CD14-positive monocyte (primary cell): ENCODE measurements around the gene LSM3. TPM values are rescaled to one million over a fixed set of nuclear protein-coding genes. Genes with fewer than 3 reads are reported as not detected.

Source experiments
- DNase-seq, 3 donors: peaks; one replicate each; pipeline ENCODE4 v3.0.0-alpha.2; 2011 to 2022
- H2AFZ ChIP-seq: 2 replicates; pipeline ENCODE4 v1.6.0; 2012; ENCODE audit warnings: mild to moderate bottlenecking, low read depth, low read length, inconsistent platforms; ENCODE audit not compliant: insufficient read depth, poor library complexity, severe bottlenecking
- H3K27ac ChIP-seq, 2 donors: 1 replicate in 1 of 2; 2 replicates in 1 of 2; pipeline ENCODE4 v1.5.1; 2012 to 2013; ENCODE audit warnings: low read length in 2 of 2, control low read depth in 1 of 2, inconsistent platforms in 1 of 2, low read depth in 1 of 2, mild to moderate bottlenecking in 1 of 2
- H3K27me3 ChIP-seq, 2 donors: one replicate each; pipeline versions ENCODE4 v1.6.0 to v1.6.1; 2011 to 2013; ENCODE audit warnings: low read length in 2 of 2; ENCODE audit not compliant: control insufficient read depth in 2 of 2, insufficient read depth in 2 of 2
- H3K36me3 ChIP-seq, 2 donors: replicated peaks in 1 of 2; 1 replicate in 1 of 2; 2 replicates in 1 of 2; pipeline versions ENCODE4 v1.5.1 to v1.6.1; 2012 to 2013; ENCODE audit warnings: low read length in 2 of 2, control low read depth in 1 of 2, inconsistent platforms in 1 of 2, mild to moderate bottlenecking in 1 of 2; ENCODE audit not compliant: insufficient read depth in 2 of 2, control insufficient read depth in 1 of 2
- H3K4me1 ChIP-seq, 2 donors: 1 replicate in 1 of 2; 2 replicates in 1 of 2; pipeline versions ENCODE4 v1.5.1 to v1.6.1; 2012 to 2013; ENCODE audit warnings: low read length in 2 of 2, control low read depth in 1 of 2, inconsistent platforms in 1 of 2, mild to moderate bottlenecking in 1 of 2, moderate library complexity in 1 of 2; ENCODE audit not compliant: insufficient read depth in 2 of 2, control insufficient read depth in 1 of 2
- H3K4me2 ChIP-seq: replicated peaks from 2 replicates; pipeline ENCODE3; 2012; ENCODE audit warnings: low read length, moderate library complexity, mild to moderate bottlenecking; ENCODE audit not compliant: poor library complexity, severe bottlenecking; ENCODE audit errors: extremely low read depth
- H3K4me3 ChIP-seq, 3 experiments: fragments of 200-600 bp in 1 of 3; sonication (generic) in 1 of 3; replicated peaks in 1 of 3; 1 replicate in 2 of 3; 2 replicates in 1 of 3; pipeline ENCODE4 v1.5.1; 2011 to 2013; ENCODE audit warnings: low read length in 3 of 3, mild to moderate bottlenecking in 3 of 3, control low read depth in 2 of 3, low read depth in 2 of 3, inconsistent platforms in 1 of 3, moderate library complexity in 1 of 3
- H3K79me2 ChIP-seq: 2 replicates; pipeline ENCODE4 v1.6.0; 2012; ENCODE audit warnings: mild to moderate bottlenecking, control low read depth, inconsistent platforms, low read length, moderate library complexity; ENCODE audit not compliant: insufficient read depth
- H3K9ac ChIP-seq: 2 replicates; pipeline ENCODE4 v1.6.0; 2017; ENCODE audit warnings: low read length, mild to moderate bottlenecking; ENCODE audit not compliant: insufficient read depth, poor library complexity, severe bottlenecking
- H3K9me3 ChIP-seq, 2 donors: replicated peaks in 1 of 2; 1 replicate in 1 of 2; 2 replicates in 1 of 2; pipeline versions ENCODE4 v1.5.1 to v1.6.1; 2012 to 2013; ENCODE audit warnings: low read length in 2 of 2, control low read depth in 1 of 2; ENCODE audit not compliant: control insufficient read depth in 1 of 2, insufficient read depth in 1 of 2
- H4K20me1 ChIP-seq: 2 replicates; pipeline ENCODE4 v1.6.0; 2012; ENCODE audit warnings: mild to moderate bottlenecking, low read length, control low read depth, moderate library complexity; ENCODE audit not compliant: insufficient read depth
- H3K27ac Mint-ChIP-seq, 7 donors: one replicate each; pipeline ENCODE4 v1.8.0; 2020; ENCODE audit warnings: mild to moderate bottlenecking in 7 of 7, mixed read lengths in 7 of 7, moderate library complexity in 6 of 7, inconsistent platforms in 2 of 7
- H3K27me3 Mint-ChIP-seq, 3 donors: one replicate each; pipeline ENCODE4 v1.8.0; 2021 to 2022; ENCODE audit warnings: low read depth in 3 of 3, mild to moderate bottlenecking in 3 of 3, mixed read lengths in 3 of 3, moderate library complexity in 3 of 3, inconsistent platforms in 1 of 3
- H3K36me3 Mint-ChIP-seq, 2 donors: one replicate each; pipeline ENCODE4 v1.8.0; 2020; ENCODE audit warnings: mixed read lengths in 2 of 2, inconsistent platforms in 1 of 2, mild to moderate bottlenecking in 1 of 2
- H3K4me1 Mint-ChIP-seq: one replicate; pipeline ENCODE4 v1.8.0; 2020; ENCODE audit warnings: mild to moderate bottlenecking, mixed read lengths
- H3K4me3 Mint-ChIP-seq, 2 donors: one replicate each; pipeline ENCODE4 v1.8.0; 2020; ENCODE audit warnings: mild to moderate bottlenecking in 2 of 2, mixed read lengths in 2 of 2, moderate library complexity in 1 of 2
- H3K9me3 Mint-ChIP-seq, 7 donors: one replicate each; pipeline ENCODE4 v1.8.0; 2020 to 2022; ENCODE audit warnings: mixed read lengths in 7 of 7, mild to moderate bottlenecking in 6 of 7, moderate library complexity in 6 of 7, inconsistent platforms in 2 of 7
- WGBS: methylation state at CpG from one replicate; pipeline ENCODE4 v1.1.5; 2013; ENCODE audit warnings: missing lambda C conversion rate; ENCODE audit not compliant: insufficient coverage; 5-methylcytosine and 5-hydroxymethylcytosine counted together
- intact Hi-C, 2 donors: fragments of 100-400 bp; cut with micrococcal nuclease; formaldehyde crosslinking; loops; one replicate each; pipeline versions ENCODE4 v1.15.0 to v1.15.1; 2023
- polyA plus RNA-seq, 3 donors: library from polyadenylated mRNA; depleted of rRNA in 1 of 3; unstranded in 2 of 3; stranded (reverse) in 1 of 3; fragments of 300-500 nt in 2 of 3; fragments of >200 nt in 1 of 3; fragmentation: Illumina TruSeq in 2 of 3; gene quantifications; 1 replicate in 2 of 3; 2 replicates in 1 of 3; pipeline ENCODE4 v1.2.3, GENCODE V29; 2012 to 2021
- TF ChIP-seq, protein P1 (sequence below): fragments of 200-600 bp; IDR thresholded peaks from one replicate; pipeline ENCODE4 v1.8.0; 2022; ENCODE audit warnings: antibody characterized with exemption, mild to moderate bottlenecking

Gene LSM3
- polyA plus RNA-seq, 3 donors, result 4.1 to 23.2 (median 19.8) TPM

DNA sequence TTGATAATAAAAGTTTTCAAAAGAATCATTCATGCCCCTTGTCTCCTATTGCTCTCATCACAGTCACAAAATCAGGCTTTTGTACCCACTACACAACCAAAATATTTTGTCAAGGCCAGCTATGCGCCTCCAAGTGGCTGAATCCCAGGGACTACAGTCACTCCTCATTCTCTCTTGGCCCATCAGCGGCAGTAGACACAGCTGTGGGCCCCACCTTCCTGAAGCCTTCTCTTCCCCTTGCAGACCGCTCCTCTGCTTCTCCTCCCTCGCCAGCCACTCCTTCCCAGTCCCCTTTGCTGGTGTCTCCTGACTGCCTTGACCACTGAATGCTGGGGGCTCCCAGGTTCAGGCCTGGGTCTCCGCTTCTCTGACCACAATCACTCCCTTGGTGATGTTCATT is 52.1 kb downstream of the LSM3 start:
- H3K27me3 Mint-ChIP-seq, result peaks cover 8 to 21% (median 16%) of the 10 kb centered on the region in 3 donors
- H3K36me3 Mint-ChIP-seq, result no peaks in the 10 kb centered on the region
- Histone ChIP-seq H3K27me3 (no peaks in the 10 kb centered on the region), H3K9me3 (no peaks in the 10 kb centered on the region), H3K9ac (no peak overlapping the region), H3K36me3 (no peaks in the 10 kb centered on the region), H3K27ac (no peak overlapping the region), H3K4me1 (peaks cover 0 to 4% of the 10 kb centered on the region in 2 donors), H3K4me2 (no peak overlapping the region), H4K20me1 (no peaks in the 10 kb centered on the region), H3K79me2 (no peaks in the 10 kb centered on the region), H3K4me3 (no peak overlapping the region), H2AFZ (no peak overlapping the region)
- no peak overlapping the region for H3K27ac Mint-ChIP-seq
- peaks cover 13% of the 10 kb centered on the region for H3K4me1 Mint-ChIP-seq
- WGBS, result 53% methylated on average over 5 of the region's 5 CpGs
- TF ChIP-seq, protein P1, sequence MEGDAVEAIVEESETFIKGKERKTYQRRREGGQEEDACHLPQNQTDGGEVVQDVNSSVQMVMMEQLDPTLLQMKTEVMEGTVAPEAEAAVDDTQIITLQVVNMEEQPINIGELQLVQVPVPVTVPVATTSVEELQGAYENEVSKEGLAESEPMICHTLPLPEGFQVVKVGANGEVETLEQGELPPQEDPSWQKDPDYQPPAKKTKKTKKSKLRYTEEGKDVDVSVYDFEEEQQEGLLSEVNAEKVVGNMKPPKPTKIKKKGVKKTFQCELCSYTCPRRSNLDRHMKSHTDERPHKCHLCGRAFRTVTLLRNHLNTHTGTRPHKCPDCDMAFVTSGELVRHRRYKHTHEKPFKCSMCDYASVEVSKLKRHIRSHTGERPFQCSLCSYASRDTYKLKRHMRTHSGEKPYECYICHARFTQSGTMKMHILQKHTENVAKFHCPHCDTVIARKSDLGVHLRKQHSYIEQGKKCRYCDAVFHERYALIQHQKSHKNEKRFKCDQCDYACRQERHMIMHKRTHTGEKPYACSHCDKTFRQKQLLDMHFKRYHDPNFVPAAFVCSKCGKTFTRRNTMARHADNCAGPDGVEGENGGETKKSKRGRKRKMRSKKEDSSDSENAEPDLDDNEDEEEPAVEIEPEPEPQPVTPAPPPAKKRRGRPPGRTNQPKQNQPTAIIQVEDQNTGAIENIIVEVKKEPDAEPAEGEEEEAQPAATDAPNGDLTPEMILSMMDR, result no peak
- peaks cover 3 to 11% (median 6%) of the 10 kb centered on the region in 7 donors for H3K9me3 Mint-ChIP-seq
- no peak for DNase-seq
- H3K4me3 Mint-ChIP-seq, result no peak overlapping the region
- intact Hi-C loops, result no loop called here

GRCh38 chr3:14231145-14231990 is 52.8 kb downstream of the LSM3 start:
- peaks cover 10% of the 10 kb centered on the region for H3K4me1 Mint-ChIP-seq
- DNase-seq, result no peak
- no peaks in the 10 kb centered on the region for H3K36me3 Mint-ChIP-seq
- 64% methylated on average over 7 of the region's 9 CpGs for WGBS
- no peak overlapping the region for H2AFZ ChIP-seq
- H3K9ac ChIP-seq, result no peak overlapping the region
- H4K20me1 ChIP-seq, result no peaks in the 10 kb centered on the region
- peaks cover 0 to 3% of the 10 kb centered on the region in 2 donors for H3K4me1 ChIP-seq
- H3K4me3 ChIP-seq, result no peak overlapping the region
- intact Hi-C loops, result no loop called here
- H3K27ac ChIP-seq, result no peak overlapping the region
- H3K9me3 ChIP-seq, result no peaks in the 10 kb centered on the region
- H3K27ac Mint-ChIP-seq, result peak overlapping the region in 1 of 7 donors; percentile 1
- TF ChIP-seq, protein P1, result no peak
- peaks cover 3 to 11% (median 6%) of the 10 kb centered on the region in 7 donors for H3K9me3 Mint-ChIP-seq
- no peaks in the 10 kb centered on the region for H3K79me2 ChIP-seq
- no peaks in the 10 kb centered on the region for H3K27me3 ChIP-seq
- H3K4me3 Mint-ChIP-seq, result no peak overlapping the region
- no peaks in the 10 kb centered on the region for H3K36me3 ChIP-seq
- H3K27me3 Mint-ChIP-seq, result peaks cover 8 to 21% (median 16%) of the 10 kb centered on the region in 3 donors
- no peak overlapping the region for H3K4me2 ChIP-seq
